ENCODE data around the gene WIPI1. TPM values are rescaled to one million over a fixed set of nuclear protein-coding genes. Genes with fewer than 3 reads are reported as not detected.

The WIPI1 gene
- total and polyA plus RNA-seq, 2 of the 13 experiments (the other 11 are each of a cell fraction or from before 2014, with no cell fraction given) = 29.4 to 141 TPM

- ATAC-seq = no peak
- no peaks in the 10 kb centered on the region for H4K20me1 ChIP-seq (ENCODE audit: insufficient read depth, low read length)
- no peak overlapping the region for H3K27ac ChIP-seq (ENCODE audit: extremely low read length, insufficient read depth, low read length)
- intact Hi-C loops (cut with micrococcal nuclease; ENCODE audit: unreplicated experiment) (no loop called here), in situ Hi-C loops (cut with HindIII; ENCODE audit: extremely low pct_ligation_motif_present, low pct_unique_long_range_greater_than_20kb) (loop anchor here (5.0 kb wide), 1 partner anchor 288 kb away; no protein-coding TSS in a partner anchor)
- H3K4me3 ChIP-seq (replicated peaks in 1 of 3; ENCODE audit: insufficient read depth in 1 of 3, low read depth in 2 of 3, low read length in 3 of 3) = no peak overlapping the region
- no peak overlapping the region for H2AFZ ChIP-seq (ENCODE audit: low read length)
- H3K36me3 ChIP-seq (replicated peaks in 1 of 2; ENCODE audit: control insufficient read depth in 1 of 2, insufficient read depth in 2 of 2, low read length in 2 of 2) = no peaks in the 10 kb centered on the region
- WGBS (ENCODE audit: low lambda C conversion rate) = 73% methylated on average over 2 of the region's 2 CpGs
- ChIA-PET POLR2A (interaction anchor here (0.6 kb wide), 1 partner anchor 378 kb away, joined by 3 read pairs; no protein-coding TSS in a partner anchor), CTCF (ENCODE audit: low intra/inter-chr PET ratio, low total read pairs) (interaction anchor here (0.9 kb wide), 1 partner anchor 24 kb away, joined by 3 read pairs; no protein-coding TSS in a partner anchor)
- DNase-seq (ENCODE audit: low spot score) = no peak
- no peak for FAIRE-seq
- no peak overlapping the region for H3K4me2 ChIP-seq (ENCODE audit: low read depth, low read length)
- H3K79me2 ChIP-seq (ENCODE audit: insufficient read depth, low read length) = peaks cover 5% of the 10 kb centered on the region
- TF ChIP-seq SIX4 (CRISPR knock-in tag; IDR thresholded peaks at IDR 0.05) (no peak), HNRNPK (IDR thresholded peaks at IDR 0.05; ENCODE audit: low read depth, low read length, poor library complexity, severe bottlenecking) (peak; percentile 31)
- peaks cover 70% of the 10 kb centered on the region for H3K4me1 ChIP-seq (ENCODE audit: insufficient read depth, low read length)
- no peaks in the 10 kb centered on the region for H3K27me3 ChIP-seq (ENCODE audit: control insufficient read depth in 1 of 2, insufficient read depth in 2 of 2, low read length in 2 of 2)
- no peaks in the 10 kb centered on the region for H3K9me3 ChIP-seq (ENCODE audit: low read length)
- no peak overlapping the region for H3K9ac ChIP-seq (ENCODE audit: insufficient read depth, low read depth, low read length)
- no TSS peak for BruUV-seq (replicated peaks)
These were observed 2.9 kb upstream of the WIPI1 start for GRCh38 chr17:68460146-68460545.

GRCh38 chr17:68459037-68459639 is 1.8 kb upstream of the WIPI1 start:
- WGBS (ENCODE audit: low lambda C conversion rate) = 5% methylated on average over 1 of the region's 1 CpG
- Histone ChIP-seq H2AFZ (ENCODE audit: low read length) (no peak overlapping the region), H3K4me2 (ENCODE audit: low read depth, low read length) (peak overlapping the region; percentile 99), H3K9ac (ENCODE audit: insufficient read depth, low read depth, low read length) (no peak overlapping the region), H3K9me3 (ENCODE audit: low read length) (no peaks in the 10 kb centered on the region), H3K36me3 (replicated peaks in 1 of 2; ENCODE audit: control insufficient read depth in 1 of 2, insufficient read depth in 2 of 2, low read length in 2 of 2) (no peaks in the 10 kb centered on the region), H3K4me1 (ENCODE audit: insufficient read depth, low read length) (peaks cover 77% of the 10 kb centered on the region), H3K79me2 (ENCODE audit: insufficient read depth, low read length) (peaks cover 5% of the 10 kb centered on the region), H3K27ac (ENCODE audit: extremely low read length, insufficient read depth, low read length) (no peak overlapping the region), H3K27me3 (ENCODE audit: control insufficient read depth in 1 of 2, insufficient read depth in 2 of 2, low read length in 2 of 2) (no peaks in the 10 kb centered on the region), H4K20me1 (ENCODE audit: insufficient read depth, low read length) (no peaks in the 10 kb centered on the region), H3K4me3 (replicated peaks in 1 of 3; ENCODE audit: insufficient read depth in 1 of 3, low read depth in 2 of 3, low read length in 3 of 3) (peak overlapping the region in 2 of 3 experiments; percentile 56 to 70; a peak in 1 of 6 replicates)
- ATAC-seq (no peak), DNase-seq (ENCODE audit: low spot score) (no peak), FAIRE-seq (no peak)
- in situ Hi-C loops (cut with HindIII; ENCODE audit: extremely low pct_ligation_motif_present, low pct_unique_long_range_greater_than_20kb) = loop anchor here (10.0 kb wide), 2 partner anchors 306 to 484 kb away; no protein-coding TSS in a partner anchor
- ChIA-PET POLR2A (interaction anchor here (1.7 to 5.4 kb wide), 3 partner anchors 15 to 211 kb away, joined by 5 to 53 read pairs (median 18); partner anchors contain the start of genes AMZ2 and PRKAR1A), CTCF (ENCODE audit: low intra/inter-chr PET ratio, low total read pairs) (no interaction called here)
- intact Hi-C loops (cut with micrococcal nuclease; ENCODE audit: unreplicated experiment) = loop anchor here (10.0 kb wide), 1 partner anchor 424 kb away; the partner anchor contains the start of gene KPNA2
- BruUV-seq (replicated peaks) = no TSS peak
- TF ChIP-seq AHDC1 (CRISPR knock-in tag; IDR thresholded peaks at IDR 0.05; ENCODE audit: borderline replicate concordance) (0 out of 2 replicates have a peak, but pooled peaks have one; percentile 16), ZNF205 (CRISPR knock-in tag; IDR thresholded peaks at IDR 0.05) (peak; percentile 87), LCORL (IDR thresholded peaks at IDR 0.05) (no peak), LCORL (CRISPR knock-in tag; IDR thresholded peaks at IDR 0.05) (no peak; the same call in 1 of the 2 replicates), CBFB (CRISPR knock-in tag; IDR thresholded peaks at IDR 0.05) (no peak), ZNF547 (CRISPR knock-in tag; IDR thresholded peaks at IDR 0.05) (no peak), EZH2 (conservative IDR thresholded peaks at IDR 0.05; ENCODE audit: low read depth, low read length) (no peak), BRD4 (CRISPR knock-in tag; IDR thresholded peaks at IDR 0.05) (no peak), U2AF2 (IDR thresholded peaks at IDR 0.05; ENCODE audit: low read depth, low read length) (no peak), ZFP37 (CRISPR knock-in tag; IDR thresholded peaks at IDR 0.05; ENCODE audit: borderline replicate concordance) (no peak), SAP130 (CRISPR knock-in tag; IDR thresholded peaks at IDR 0.05; ENCODE audit: low read depth) (peak; percentile 30)

All from HepG2 (cell line).